HG03103 (cell line): ENCODE results near the gene GOLPH3.
"Not testable (repeated sequence)": the region's sequence is repeated elsewhere in the genome, so short reads cannot be mapped to it uniquely, and the experiment has no call there.

ENCODE experiments used
- ATAC-seq: cut with Tn5 transposase; IDR thresholded peaks from one replicate; pipeline ENCODE4 v1.9.1; 2021; ENCODE audit warnings: low read depth; ENCODE audit not compliant: unreplicated experiment

The GOLPH3 gene

GRCh38 chr5:32172186-32172911 lies 1.8 kb downstream of the GOLPH3 start:
- ATAC-seq = not testable (repeated sequence)

GRCh38 chr5:32170303-32171151 lies 3.6 kb downstream of the GOLPH3 start:
- no peak for ATAC-seq

GRCh38 chr5:32168460-32169033 lies 5.6 kb downstream of the GOLPH3 start:
- ATAC-seq = no peak

- no peak for ATAC-seq
Measured at GRCh38 chr5:32165597-32165996, 8.5 kb downstream of the GOLPH3 start.

GRCh38 chr5:32163785-32164184 lies 10.3 kb downstream of the GOLPH3 start:
- ATAC-seq = no peak

- ATAC-seq = no peak
Measured at GRCh38 chr5:32163053-32163452, 11.1 kb downstream of the GOLPH3 start.

GRCh38 chr5:32160228-32160627 lies 13.9 kb downstream of the GOLPH3 start:
- no peak for ATAC-seq

- ATAC-seq = no peak
Measured at GRCh38 chr5:32159328-32160072, 14.6 kb downstream of the GOLPH3 start.

- no peak for ATAC-seq
Measured at GRCh38 chr5:32158679-32158975, 15.5 kb downstream of the GOLPH3 start.

GRCh38 chr5:32157078-32157477 lies 17.0 kb downstream of the GOLPH3 start:
- no peak for ATAC-seq

GRCh38 chr5:32156635-32157034 lies 17.5 kb downstream of the GOLPH3 start:
- ATAC-seq = no peak

GRCh38 chr5:32155211-32155610 lies 18.9 kb downstream of the GOLPH3 start:
- ATAC-seq = no peak

GRCh38 chr5:32153723-32154122 lies 20.4 kb downstream of the GOLPH3 start:
- ATAC-seq = no peak

GRCh38 chr5:32151198-32151597 lies 22.9 kb downstream of the GOLPH3 start:
- no peak for ATAC-seq

GRCh38 chr5:32150366-32150765 lies 23.8 kb downstream of the GOLPH3 start:
- ATAC-seq = no peak

GRCh38 chr5:32147959-32148358 lies 26.2 kb downstream of the GOLPH3 start:
- no peak for ATAC-seq

GRCh38 chr5:32147236-32147635 lies 26.9 kb downstream of the GOLPH3 start:
- no peak for ATAC-seq

GRCh38 chr5:32145378-32145777 lies 28.7 kb downstream of the GOLPH3 start:
- no peak for ATAC-seq

GRCh38 chr5:32144378-32145207 lies 29.5 kb downstream of the GOLPH3 start:
- ATAC-seq = no peak
